ENCODE data around the gene RPS26.
"Not testable (repeated sequence)": the region's sequence is repeated elsewhere in the genome, so short reads cannot be mapped to it uniquely, and the experiment has no call there.

Gene RPS26

DNA sequence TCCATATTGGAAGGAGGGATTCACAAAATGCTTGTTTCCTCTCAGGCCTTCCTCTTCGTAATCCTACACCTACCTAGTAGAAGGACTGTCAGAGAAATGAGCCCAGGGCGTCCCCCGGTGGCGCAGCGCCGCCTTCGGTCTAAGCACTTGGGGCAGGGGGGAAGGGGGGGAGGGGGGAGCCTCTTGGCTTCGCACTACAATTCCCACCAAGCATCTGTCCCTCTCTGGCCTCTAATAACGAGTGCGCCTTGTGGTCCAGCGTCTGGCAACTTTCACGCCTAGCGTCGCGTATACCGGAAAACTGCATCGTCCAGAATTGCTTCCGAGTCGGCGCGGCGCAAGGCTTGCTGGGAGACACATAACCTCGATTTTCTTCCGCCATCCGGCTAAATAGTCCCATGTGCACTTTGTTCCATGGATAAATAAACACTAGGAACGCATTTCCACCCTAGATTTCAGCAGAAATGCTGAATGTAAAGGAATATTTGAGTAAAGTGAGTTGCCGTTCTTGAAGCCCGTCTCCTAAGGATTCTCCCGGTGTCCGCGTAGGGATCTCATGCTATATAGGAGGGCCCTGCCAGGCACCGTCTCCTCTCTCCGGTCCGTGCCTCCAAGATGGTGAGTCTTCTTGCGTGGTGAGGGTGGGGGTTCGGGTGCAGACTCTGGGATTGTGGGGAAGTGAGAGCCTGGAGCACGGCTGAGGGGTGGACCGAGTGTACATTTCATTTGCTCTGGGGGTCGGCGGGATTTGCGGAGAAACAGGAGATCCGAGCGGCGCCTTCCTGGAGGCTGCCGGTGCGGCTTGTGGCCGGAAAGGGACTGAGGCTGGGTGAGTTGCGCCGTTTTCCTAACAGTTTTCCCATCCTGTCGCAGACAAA, at the start of gene RPS26:
TSS of gene RPS26 (plus strand) at position 367 of the 878 bp plus-strand sequence. CDS start at position 616, 249 bp downstream.
- peak; percentile 99 for DNase-seq (ENCODE audit: low read depth, low spot score)

DNA sequence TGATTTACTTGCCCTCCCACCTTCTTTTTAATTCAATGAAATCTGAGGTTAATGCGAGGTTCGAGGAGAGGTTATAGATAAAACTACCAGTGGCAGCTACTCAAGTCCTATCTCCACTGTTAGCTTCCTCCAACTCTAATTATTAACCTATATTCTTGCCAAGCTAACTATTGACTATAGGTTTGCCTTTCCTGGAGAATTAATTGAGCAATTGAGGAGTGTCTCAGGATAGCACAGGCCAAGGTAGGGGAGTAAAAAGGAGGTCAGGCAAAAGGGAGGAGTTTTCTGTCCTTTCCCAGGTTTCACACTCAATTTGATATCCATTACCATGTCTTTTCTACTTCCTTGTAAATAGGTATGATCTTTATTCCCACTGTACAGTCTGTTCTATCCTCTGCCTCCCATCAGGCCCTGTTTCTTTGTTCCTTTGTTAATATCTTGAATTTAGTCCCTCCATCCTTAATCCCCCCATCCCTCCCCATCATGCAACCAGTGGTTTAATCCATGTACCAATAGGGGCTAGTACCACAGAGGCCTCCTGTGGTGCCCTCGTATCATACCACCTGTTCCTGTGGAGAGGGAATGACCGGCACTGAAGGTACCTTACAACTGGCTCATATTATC, 48.4 kb upstream of the RPS26 start:
- DNase-seq (ENCODE audit: low read depth, low spot score) = no peak

DNA sequence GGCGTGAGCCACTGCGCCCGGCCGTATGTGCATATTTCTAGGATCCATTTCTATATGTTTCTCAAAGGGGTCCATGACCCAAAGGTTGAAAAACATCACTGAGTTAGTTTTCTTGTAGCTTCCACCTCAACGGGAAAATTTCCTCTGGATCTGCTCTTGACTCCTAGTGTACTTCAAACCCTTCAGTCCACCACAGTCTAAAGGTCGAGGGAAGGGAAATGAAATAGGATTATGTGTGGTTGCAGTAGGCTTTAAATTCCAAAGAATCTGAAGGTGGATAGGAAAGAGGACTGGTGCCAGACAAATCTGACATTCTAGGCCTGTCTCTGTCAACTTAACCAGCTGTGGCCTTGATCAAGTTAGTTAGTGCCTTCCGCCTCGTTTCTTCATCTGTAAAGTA, 46.4 kb upstream of the RPS26 start:
- DNase-seq (ENCODE audit: low read depth, low spot score) = no peak

DNA sequence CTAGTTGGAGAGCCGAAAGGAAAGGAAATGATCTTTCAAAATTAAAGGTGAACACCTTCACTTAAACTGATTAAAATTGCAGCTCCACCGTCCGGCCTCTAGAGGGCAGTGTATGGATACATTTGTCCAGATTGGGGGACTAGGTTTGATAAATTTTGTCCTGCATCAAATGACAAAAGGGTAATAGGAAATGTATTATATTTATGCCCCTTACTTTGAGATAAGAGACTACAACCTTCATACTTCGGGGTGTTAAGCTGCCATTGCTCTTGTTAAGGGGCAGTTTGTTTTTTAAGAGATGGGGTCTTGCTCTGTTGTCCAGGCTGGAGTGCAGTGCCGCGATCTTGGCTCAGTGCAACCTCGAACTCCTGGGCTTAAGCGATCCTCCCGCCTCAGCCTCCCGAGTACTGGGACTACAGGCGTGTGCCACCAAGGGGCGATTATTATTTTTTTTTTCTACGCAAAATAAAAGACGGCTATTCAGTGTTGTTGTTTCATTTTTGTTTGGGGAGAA, 45.5 kb upstream of the RPS26 start:
- DNase-seq (ENCODE audit: low read depth, low spot score) = no peak

DNA sequence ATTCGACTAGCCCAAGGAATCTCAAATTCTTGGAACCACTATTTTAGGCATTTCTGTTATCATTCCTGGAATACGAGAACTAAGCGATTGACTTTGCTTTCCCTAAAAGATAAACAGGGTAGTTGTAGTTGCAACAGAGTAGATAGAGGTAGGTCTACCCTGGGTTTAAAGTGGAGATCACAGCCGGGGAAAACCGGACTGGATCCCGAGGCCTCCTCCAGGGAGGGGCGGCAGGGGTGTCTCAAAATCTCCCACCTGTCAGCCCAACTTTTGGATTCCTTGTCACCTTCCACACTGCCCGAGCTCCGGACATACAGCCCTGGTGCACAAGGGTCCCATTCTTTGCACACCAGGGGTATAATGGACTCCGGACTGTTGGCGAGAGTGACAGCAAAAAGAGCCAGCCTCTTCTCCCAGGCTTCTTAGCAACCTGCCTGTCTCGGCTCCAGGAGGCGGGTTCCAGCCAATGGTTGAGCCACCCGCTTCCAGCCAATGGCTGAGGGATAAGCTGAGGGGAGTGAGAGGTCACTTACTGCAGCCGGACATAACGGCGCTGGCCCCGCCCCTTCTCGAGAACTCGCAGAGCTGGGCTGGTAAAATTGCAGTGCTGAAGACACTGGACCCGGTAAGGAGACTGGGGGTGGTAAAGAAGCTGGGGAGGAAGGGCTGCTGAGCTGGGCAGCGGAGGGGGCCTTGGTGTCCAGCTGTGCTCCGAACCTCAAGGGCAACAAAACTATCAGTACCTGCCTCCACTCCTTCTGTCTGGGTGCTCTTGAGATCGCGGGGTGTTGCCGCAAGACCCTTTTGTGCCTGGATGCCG, 44.8 kb upstream of the RPS26 start, which contains the start of gene SUOX:
TSS of gene SUOX (plus strand) at position 562 of the 820 bp plus-strand sequence. CDS start 4,946 bp downstream, outside the sequence.
- peak; percentile 88 for DNase-seq (ENCODE audit: low read depth, low spot score)

DNA sequence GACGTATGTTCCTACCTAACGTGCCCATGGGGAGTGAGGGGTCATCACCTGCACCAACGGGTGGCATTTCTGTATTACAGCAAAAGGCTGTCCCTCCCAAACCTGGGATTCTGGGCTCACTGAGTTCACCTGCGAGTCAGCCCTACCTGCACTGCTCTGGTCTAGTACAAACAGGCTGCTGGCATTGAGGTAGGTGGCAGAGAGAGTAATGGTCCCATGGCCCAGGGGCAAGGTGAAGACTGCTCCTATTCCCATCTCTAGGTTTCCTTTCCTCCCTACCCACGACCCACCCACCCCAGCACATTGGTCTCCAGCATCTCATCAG, 44.2 kb upstream of the RPS26 start:
- DNase-seq (ENCODE audit: low read depth, low spot score) = no peak

DNA sequence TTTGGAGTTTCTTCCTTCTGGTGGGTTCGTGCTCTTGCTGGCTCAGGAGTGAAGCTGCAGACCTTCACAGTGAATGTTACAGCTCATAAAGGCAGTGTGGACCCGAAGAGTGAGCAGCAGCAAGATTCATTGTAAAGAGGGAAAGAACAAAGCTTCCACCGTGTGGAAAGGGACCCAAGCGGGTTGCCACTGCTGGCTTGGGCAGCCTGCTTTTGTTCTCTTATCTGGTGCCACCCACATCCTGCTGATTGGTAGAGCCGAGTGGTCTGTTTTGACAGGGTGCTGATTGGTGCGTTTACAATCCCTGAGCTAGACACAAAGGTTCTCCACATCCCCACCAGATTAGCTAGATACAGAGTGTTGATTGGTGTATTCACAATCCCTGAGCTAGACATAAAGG, 42.2 kb upstream of the RPS26 start:
- DNase-seq (ENCODE audit: low read depth, low spot score) = not testable (repeated sequence)

DNA sequence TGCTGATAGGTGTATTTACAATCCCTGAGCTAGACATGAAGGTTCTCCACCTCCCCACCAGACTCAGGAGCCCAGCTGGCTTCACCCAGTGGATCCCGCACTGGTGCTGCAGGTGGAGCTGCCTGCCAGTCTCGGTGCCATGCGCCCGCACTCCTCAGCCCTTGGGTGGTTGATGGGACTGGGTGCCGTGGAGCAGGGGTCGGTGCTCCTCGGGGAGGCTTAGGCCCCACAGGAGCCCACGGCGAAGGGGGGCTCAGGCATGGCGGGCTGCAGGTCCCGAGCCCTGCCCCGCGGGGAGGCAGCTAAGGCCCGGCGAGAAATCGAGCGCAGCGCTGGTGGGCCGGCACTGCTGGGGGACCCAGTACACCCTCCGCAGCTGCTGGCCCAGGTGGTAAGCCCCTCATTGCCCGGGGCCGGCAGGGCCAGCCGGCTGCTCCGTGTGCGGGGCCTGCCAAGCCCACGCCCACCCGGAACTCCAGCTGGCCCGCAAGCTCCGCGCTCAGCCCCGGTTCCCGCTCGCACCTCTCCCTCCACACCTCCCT, 41.6 kb upstream of the RPS26 start:
- DNase-seq (ENCODE audit: low read depth, low spot score) = not testable (repeated sequence)

DNA sequence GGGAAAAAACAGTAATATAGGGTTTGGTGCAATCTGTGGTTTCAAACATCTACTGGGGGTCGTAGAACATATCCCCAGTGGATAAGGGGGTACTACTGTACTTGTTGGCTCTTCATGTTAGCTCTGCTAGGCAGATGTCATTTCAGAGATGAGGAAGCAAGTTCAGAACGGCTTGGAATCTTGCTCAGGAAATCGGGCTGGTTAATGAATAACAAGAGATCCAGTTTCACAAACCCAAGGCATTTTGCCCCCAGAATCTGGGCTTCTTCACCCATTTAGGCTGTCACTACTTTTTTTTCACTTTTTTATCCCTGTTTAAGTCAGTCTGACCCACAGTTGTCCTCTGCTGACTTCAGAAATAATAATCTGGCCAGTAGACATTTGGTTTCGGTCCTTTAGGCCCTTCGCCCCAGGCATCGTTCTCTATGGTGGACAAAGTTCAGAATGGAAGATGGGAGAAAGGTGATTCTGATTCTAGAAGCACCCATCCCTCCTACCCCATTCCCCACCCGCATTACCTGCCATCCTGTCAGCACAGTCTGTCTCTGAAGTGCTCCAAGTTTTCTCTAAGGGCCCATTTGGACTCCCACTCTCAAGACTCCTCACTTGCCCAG, 40.1 kb upstream of the RPS26 start:
- no peak for DNase-seq (ENCODE audit: low read depth, low spot score)

DNA sequence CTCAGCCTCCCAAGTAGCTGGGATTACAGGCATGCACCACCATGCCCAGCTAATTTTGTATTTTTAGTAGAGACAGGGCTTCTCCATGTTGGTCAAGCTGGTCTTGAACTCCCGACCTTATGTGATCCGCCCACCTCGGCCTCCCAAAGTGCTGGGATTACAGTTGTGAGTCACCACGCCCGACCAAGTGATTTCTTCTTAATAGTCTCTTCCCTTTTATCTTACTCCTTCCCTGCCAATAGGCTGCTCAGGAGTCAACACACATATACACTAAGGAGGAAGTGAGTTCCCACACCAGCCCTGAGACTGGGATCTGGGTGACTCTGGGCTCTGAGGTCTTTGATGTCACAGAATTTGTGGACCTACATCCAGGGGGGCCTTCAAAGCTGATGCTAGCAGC, 38.3 kb upstream of the RPS26 start:
- DNase-seq (ENCODE audit: low read depth, low spot score) = not testable (repeated sequence)

DNA sequence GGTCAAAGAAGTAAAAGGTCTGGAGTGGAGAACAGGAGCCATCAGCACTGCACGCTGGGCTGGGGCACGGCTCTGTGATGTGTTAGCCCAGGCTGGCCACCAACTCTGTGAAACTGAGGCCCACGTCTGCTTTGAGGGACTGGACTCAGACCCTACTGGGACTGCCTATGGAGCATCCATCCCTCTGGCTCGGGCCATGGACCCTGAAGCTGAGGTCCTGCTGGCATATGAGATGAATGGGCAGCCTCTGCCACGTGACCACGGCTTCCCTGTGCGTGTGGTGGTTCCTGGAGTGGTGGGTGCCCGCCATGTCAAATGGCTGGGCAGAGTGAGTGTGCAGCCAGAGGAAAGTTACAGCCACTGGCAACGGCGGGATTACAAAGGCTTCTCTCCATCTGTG, 37.5 kb upstream of the RPS26 start:
- no peak for DNase-seq (ENCODE audit: low read depth, low spot score)

DNA sequence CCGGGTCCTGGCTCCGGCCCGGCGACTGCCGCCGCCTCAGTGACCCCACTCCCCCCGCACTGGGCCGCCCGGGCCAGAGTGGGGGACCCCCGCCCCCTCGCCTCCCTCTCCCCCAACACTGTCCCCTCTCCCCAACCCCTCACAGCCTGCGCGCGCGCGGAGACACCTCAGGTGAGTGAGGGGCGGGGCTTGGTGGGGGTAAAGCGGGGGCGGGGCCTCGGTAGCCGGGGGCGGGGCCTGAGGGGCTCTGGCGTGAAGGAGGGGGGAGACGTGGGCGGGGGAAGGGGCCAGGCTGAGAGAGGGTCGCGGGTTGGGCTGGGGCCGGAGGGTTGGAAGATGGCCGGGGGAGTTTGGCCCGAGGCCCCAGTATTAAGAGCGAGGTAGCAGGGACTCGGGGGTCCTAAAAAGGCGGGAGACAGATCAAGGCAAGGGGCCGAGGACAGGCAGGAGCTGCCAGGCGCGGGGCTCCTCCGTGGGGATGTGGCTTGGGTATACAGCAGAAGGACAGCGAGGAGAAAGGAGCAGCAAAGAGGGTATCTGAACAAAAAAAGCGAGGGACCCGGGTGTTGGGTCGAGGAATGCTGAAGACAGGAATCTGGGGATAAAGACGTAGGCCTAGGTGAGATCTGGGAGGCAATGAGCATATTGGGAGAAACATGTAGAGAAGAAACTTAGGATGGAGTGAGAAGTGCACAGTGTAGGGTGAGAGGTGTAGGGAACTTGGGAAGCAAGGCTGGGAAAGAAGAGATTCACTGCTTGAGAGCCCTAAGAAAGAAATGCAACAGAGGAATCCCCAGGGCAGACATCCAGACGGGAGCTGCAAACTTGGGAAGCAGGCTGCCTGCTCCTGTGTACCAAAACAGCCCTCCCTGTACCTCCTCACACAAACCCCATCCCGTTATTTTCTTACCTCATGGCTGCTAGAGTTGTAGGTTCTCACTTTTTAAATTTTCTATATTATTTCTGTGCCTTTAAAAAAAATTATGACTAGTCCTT, 33.9 kb upstream of the RPS26 start:
- DNase-seq (ENCODE audit: low read depth, low spot score) = no peak

DNA sequence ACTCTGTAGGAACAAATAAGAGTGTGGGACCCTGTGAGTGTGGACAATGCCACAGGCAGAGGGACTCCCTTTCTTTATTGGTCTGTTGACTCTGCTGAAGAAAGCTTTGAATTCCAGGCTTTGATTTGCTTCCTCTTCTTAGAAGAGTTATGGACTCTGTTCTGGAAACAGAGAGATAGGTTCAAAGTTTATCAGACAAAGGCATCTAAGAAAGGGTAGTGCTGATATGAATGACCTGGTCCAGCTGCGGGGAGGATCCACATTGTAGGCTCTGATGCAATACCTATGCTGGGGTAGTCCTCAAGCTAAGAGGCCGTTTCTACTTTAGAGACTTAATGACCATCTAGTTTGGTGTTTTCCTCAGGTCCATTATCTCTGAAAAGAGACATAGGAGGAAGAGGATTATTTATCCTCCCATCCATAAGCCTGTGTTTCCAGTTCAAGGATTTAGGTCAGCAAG, 31.6 kb upstream of the RPS26 start:
- no peak for DNase-seq (ENCODE audit: low read depth, low spot score)

DNA sequence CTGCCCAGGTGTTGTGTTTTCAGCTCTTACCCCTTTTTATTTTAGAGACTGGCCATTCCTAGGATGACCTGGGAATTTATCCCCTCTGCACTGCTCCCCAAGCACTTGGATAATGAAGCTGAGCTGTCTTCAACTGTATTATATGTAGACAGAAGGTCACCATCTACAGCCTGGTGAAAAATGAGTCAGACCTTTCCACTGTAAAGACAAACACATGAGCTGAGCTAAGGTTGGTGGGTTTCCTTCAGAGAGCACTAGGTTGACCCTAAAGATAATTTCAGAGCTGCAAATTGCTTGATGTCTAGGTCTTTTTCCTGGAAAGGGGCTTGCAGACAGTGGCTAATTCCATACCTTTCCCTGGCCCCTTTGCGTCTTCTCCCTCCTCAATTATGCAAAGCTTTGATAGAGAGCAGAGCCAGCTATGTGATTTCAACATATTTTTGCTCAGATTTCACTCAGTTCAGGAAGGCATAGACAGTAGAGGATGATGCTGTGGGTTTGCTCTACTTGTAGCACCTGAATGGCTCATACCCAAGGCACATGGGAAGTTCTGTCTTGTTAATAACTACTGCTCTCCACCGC, 30.1 kb upstream of the RPS26 start:
- no peak for DNase-seq (ENCODE audit: low read depth, low spot score)

DNA sequence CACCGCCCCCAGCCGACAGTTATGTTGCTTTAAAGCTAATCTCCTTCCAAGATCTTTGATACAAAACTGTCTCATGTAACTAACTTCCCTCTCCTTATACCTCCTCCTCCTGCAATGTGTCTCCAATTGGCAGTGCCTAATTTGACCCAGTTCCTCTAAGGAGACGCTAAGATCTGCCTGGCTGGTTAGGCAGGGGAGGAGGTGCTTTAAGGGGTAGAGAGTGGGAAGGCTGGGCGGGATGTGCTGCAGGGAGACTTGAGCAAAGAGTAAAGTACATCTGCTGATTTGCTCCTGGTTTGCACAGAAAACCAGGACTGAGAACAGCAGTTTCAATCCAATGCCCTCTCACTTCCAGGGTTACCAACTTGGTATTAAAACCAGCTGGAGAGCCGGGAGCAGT, 28.2 kb upstream of the RPS26 start:
- no peak for DNase-seq (ENCODE audit: low read depth, low spot score)

DNA sequence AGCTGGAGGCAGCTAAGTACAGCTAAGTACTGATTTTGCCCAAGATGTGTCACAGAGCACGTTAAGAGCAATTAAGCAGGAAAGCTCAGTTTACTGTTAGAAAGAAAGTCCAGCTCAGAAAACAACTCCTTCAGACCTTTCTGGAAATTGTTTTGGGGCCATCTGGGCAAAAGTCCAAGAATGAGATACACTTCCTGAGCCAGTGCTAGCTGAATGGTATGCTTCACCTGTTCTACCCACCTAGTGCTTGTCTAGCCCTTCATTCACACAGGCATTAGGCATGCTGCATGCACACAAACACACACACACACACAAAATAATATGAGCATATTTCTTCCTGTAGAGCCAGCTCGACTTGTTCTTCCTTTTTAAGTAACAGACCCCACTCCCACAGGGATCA, 27.5 kb upstream of the RPS26 start:
- no peak for DNase-seq (ENCODE audit: low read depth, low spot score)

DNA sequence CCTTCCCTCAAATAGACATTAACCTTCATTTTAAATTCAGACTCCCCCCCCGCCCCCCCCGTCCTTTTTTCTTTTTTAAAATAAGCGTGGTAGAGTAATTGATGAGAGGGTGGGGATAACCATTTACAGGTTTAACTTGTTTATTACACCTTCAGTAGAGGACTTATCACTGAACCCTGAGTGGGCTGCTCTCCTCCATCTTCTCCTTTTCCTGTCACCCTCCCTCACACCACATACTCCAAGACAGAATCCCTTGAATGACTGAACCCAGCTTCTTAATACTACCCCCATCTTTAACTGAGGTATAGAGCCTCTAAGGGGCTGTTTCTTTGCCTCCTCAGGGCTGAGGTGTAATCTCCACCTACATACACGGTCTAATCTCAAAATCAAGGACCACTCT, 24.5 kb upstream of the RPS26 start:
- DNase-seq (ENCODE audit: low read depth, low spot score) = no peak

DNA sequence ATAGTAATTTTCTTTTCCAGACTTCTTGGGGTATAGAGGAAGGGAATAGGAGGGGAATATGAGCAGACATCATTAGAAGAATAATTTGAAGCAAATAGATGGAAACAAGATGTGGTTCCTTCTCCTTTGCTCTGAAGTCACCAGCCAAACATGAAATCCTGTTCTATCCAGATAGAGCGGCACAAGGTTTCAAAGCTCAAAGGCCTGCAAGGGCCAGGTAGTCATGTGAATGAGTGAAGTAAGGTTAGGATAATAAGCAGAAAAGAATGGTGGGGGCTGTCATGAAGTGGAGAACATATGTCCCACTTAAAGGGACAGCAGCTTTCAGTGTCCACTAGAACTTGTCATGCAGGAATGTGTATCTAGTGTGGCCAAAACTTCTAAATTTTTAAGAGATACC, 23.4 kb upstream of the RPS26 start:
- no peak for DNase-seq (ENCODE audit: low read depth, low spot score)

DNA sequence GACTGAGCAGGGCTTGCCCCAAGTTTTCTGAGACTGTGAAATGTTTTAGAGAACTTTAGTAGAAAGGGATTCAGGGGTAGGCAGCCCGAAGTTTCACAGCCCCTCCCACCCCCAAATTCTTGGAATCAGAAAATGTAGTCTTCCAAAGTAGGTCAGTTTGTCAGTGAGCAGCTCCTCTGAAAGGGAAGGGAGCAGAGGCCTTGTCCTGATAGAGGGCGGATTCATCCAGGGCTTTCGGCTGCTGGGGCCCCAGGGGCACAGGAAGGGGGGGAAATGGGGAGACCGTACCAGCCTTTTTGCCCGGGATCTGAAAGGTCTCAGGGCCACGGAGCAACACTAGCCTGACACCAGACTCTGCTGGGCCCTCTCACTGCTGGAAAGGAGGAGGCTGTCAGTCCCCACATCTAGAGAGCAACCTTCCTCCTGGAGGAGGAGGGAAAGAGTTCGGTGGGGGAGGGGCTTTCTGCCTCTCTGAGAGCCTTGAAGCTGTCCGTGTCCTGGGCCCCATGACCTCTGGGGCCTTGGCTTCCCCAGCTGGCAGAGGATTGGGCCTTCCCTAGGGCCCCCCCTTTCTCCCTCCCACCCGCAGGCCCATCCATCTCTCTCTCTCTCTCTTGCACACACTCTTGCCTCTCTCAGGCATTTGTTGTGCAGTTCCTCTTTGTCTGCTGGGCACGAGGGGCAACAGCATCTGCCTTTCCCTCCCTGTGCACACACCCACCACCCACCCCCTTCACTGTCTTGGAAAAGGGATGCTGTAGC, 21.1 kb upstream of the RPS26 start, which contains the start of gene IKZF4:
TSS of gene IKZF4 (plus strand) at position 621 of the 762 bp plus-strand sequence. CDS start 451 bp downstream, outside the sequence.
- no peak for DNase-seq (ENCODE audit: low read depth, low spot score)

Measured in smooth muscle cell of the brain vasculature (primary cell).